Measurements from ENCODE around the gene VCL.
"Not testable (repeated sequence)": the region's sequence is repeated elsewhere in the genome, so short reads cannot be mapped to it uniquely, and the experiment has no call there.

Gene VCL

GRCh38 chr10:74032208-74032607 lies 34.3 kb downstream of the VCL start:
- H3K9ac ChIP-seq (ENCODE audit: low read length); H3K36me3 ChIP-seq (ENCODE audit: insufficient read depth, low read length); H3K27me3 ChIP-seq (ENCODE audit: control insufficient read depth in 1 of 2, insufficient read depth in 2 of 2, low read length in 2 of 2); H3K4me3 ChIP-seq (ENCODE audit: low read depth in 1 of 2, low read length in 2 of 2); H3K27ac ChIP-seq (ENCODE audit: low read depth, low read length); H3K9me3 ChIP-seq (ENCODE audit: low read length): not testable (repeated sequence)
- H3K4me1 ChIP-seq (ENCODE audit: insufficient read depth, low read length), result peaks cover 49% of the 10 kb centered on the region

DNA sequence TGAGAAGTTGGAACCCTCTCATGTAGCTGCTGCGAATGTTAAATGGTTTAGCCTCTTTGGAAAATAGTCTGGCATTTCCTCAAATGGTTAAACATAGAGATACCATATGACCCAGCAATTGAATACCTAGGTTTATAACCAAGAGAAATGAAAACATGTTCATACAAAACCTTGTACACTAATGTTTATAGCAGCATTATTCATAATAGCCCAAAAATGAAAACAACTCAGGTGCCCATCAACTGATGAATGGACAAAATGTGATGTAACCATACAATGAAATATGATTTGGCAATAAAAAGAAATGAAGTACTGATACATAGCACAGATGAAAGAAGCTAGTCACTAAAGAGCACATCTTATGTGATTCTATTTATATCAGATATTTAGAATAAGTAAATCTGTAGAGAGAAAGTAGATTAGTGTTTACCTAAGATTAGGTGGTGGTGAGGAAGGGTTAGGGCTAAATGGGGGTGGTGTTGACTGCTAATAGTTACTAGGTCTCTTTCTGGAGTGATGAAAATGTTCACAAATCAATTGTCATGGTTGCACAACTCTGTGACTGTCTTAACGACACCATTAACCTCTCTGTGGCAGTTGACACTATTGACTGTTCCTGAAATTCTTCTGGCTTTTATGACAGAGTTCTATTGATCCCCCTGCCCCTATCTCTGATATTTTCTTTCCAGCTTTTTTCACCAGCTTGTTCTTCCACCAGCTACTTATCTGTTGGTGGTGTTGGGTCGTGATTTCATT lies 35.2 kb downstream of the VCL start:
- Histone ChIP-seq H3K9me3 (ENCODE audit: low read length) (no peaks in the 10 kb centered on the region), H3K27ac (ENCODE audit: low read depth, low read length) (no peak overlapping the region), H3K36me3 (ENCODE audit: insufficient read depth, low read length) (peaks cover 6% of the 10 kb centered on the region), H3K4me3 (ENCODE audit: low read depth in 1 of 2, low read length in 2 of 2) (no peak overlapping the region), H3K9ac (ENCODE audit: low read length) (no peak overlapping the region), H3K27me3 (ENCODE audit: control insufficient read depth in 1 of 2, insufficient read depth in 2 of 2, low read length in 2 of 2) (no peaks in the 10 kb centered on the region), H3K4me1 (ENCODE audit: insufficient read depth, low read length) (peaks cover 55% of the 10 kb centered on the region)

DNA sequence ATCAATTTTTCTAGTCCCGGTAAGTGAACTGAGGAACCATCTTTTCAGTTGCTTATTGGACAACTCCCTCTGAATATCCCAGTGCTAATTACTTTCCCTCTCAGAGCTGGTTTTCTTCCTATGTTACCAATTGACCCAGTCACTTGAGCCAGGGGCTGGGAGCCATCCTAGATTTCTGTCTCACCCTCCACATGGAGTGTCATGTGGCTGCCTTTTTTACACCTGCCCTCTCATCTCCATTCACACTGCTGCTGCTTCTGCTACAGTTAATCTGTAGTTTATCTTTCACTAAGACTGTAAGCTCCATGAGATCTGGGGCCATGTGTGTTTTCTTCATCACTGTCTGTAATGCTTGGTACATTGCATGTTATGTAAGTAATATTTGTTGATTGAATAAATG lies 35.8 kb downstream of the VCL start:
- Histone ChIP-seq H3K4me1 (ENCODE audit: insufficient read depth, low read length) (peaks cover 58% of the 10 kb centered on the region), H3K9ac (ENCODE audit: low read length) (no peak overlapping the region), H3K4me3 (ENCODE audit: low read depth in 1 of 2, low read length in 2 of 2) (no peak overlapping the region), H3K27ac (ENCODE audit: low read depth, low read length) (no peak overlapping the region), H3K27me3 (ENCODE audit: control insufficient read depth in 1 of 2, insufficient read depth in 2 of 2, low read length in 2 of 2) (no peaks in the 10 kb centered on the region), H3K36me3 (ENCODE audit: insufficient read depth, low read length) (peaks cover 6% of the 10 kb centered on the region), H3K9me3 (ENCODE audit: low read length) (no peaks in the 10 kb centered on the region)

GRCh38 chr10:74034301-74034700 lies 36.4 kb downstream of the VCL start:
- Histone ChIP-seq H3K9ac (ENCODE audit: low read length) (no peak overlapping the region), H3K4me1 (ENCODE audit: insufficient read depth, low read length) (peaks cover 60% of the 10 kb centered on the region), H3K36me3 (ENCODE audit: insufficient read depth, low read length) (peaks cover 6% of the 10 kb centered on the region), H3K27me3 (ENCODE audit: control insufficient read depth in 1 of 2, insufficient read depth in 2 of 2, low read length in 2 of 2) (no peaks in the 10 kb centered on the region), H3K27ac (ENCODE audit: low read depth, low read length) (peak overlapping the region; percentile 7), H3K4me3 (ENCODE audit: low read depth in 1 of 2, low read length in 2 of 2) (no peak overlapping the region), H3K9me3 (ENCODE audit: low read length) (no peaks in the 10 kb centered on the region)

DNA sequence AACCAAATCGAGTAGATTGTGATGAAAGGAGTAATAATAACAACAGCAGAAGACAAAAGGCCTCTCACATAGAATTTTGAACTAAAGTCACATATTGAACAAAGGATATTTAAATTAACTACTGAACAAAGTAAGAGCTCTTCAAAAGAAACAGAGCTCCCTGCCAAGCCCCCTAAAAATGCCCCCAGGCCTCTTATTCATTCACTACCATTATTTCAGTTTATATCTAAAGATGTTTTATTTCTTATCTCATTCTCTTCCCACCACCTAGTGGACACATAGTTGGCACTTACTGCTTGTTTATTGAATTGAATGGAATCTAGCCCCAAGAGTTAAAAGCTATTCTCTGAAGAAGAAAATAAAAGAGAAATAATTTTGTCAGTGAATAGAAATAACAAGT lies 37.4 kb downstream of the VCL start:
- no peaks in the 10 kb centered on the region for H3K9me3 ChIP-seq (ENCODE audit: low read length)
- H3K4me1 ChIP-seq (ENCODE audit: insufficient read depth, low read length), result peaks cover 60% of the 10 kb centered on the region
- H3K27me3 ChIP-seq (ENCODE audit: control insufficient read depth in 1 of 2, insufficient read depth in 2 of 2, low read length in 2 of 2), result no peaks in the 10 kb centered on the region
- H3K9ac ChIP-seq (ENCODE audit: low read length), result no peak overlapping the region
- H3K27ac ChIP-seq (ENCODE audit: low read depth, low read length), result no peak overlapping the region
- peaks cover 6% of the 10 kb centered on the region for H3K36me3 ChIP-seq (ENCODE audit: insufficient read depth, low read length)
- H3K4me3 ChIP-seq (ENCODE audit: low read depth in 1 of 2, low read length in 2 of 2), result no peak overlapping the region

DNA sequence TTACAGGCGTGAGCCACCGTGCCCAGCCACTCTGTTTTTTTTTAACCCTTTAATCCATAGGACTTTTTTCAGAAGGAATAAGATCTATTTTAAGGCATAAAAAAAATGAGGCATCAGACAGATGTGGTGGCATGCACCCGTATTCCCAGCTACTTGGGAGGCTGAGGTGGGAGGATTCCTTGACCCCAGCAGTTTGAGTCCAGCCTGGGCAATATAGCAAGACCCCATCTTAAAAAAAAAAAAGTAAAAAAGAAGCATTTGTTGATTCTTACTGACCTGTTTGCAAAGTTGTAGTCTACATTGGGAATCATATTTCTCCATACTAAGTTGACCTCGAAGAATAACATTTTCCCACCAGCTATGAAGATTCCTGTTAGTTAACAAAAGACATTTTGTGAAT lies 38.6 kb downstream of the VCL start:
- H3K4me1 ChIP-seq (ENCODE audit: insufficient read depth, low read length), result peaks cover 56% of the 10 kb centered on the region

GRCh38 chr10:74039561-74040145 lies 41.7 kb downstream of the VCL start:
- no peak overlapping the region for H3K4me3 ChIP-seq (ENCODE audit: low read depth in 1 of 2, low read length in 2 of 2)
- H3K36me3 ChIP-seq (ENCODE audit: insufficient read depth, low read length), result peaks cover 17% of the 10 kb centered on the region
- no peak overlapping the region for H3K9ac ChIP-seq (ENCODE audit: low read length)
- no peaks in the 10 kb centered on the region for H3K27me3 ChIP-seq (ENCODE audit: control insufficient read depth in 1 of 2, insufficient read depth in 2 of 2, low read length in 2 of 2)
- peak overlapping the region; percentile 8 for H3K27ac ChIP-seq (ENCODE audit: low read depth, low read length)
- H3K4me1 ChIP-seq (ENCODE audit: insufficient read depth, low read length), result peaks cover 43% of the 10 kb centered on the region
- no peaks in the 10 kb centered on the region for H3K9me3 ChIP-seq (ENCODE audit: low read length)

More for the DNA sequence above, 38.6 kb downstream of the VCL start:
- no peak overlapping the region for H3K27ac ChIP-seq (ENCODE audit: low read depth, low read length)
- H3K9ac ChIP-seq (ENCODE audit: low read length), result no peak overlapping the region
- no peaks in the 10 kb centered on the region for H3K27me3 ChIP-seq (ENCODE audit: control insufficient read depth in 1 of 2, insufficient read depth in 2 of 2, low read length in 2 of 2)
- H3K36me3 ChIP-seq (ENCODE audit: insufficient read depth, low read length), result peaks cover 6% of the 10 kb centered on the region
- no peaks in the 10 kb centered on the region for H3K9me3 ChIP-seq (ENCODE audit: low read length)
- no peak overlapping the region for H3K4me3 ChIP-seq (ENCODE audit: low read depth in 1 of 2, low read length in 2 of 2)

GRCh38 chr10:74040200-74041126 lies 42.5 kb downstream of the VCL start:
- Histone ChIP-seq H3K4me1 (ENCODE audit: insufficient read depth, low read length) (peaks cover 35% of the 10 kb centered on the region), H3K27me3 (ENCODE audit: control insufficient read depth in 1 of 2, insufficient read depth in 2 of 2, low read length in 2 of 2) (no peaks in the 10 kb centered on the region), H3K36me3 (ENCODE audit: insufficient read depth, low read length) (peaks cover 20% of the 10 kb centered on the region)

DNA sequence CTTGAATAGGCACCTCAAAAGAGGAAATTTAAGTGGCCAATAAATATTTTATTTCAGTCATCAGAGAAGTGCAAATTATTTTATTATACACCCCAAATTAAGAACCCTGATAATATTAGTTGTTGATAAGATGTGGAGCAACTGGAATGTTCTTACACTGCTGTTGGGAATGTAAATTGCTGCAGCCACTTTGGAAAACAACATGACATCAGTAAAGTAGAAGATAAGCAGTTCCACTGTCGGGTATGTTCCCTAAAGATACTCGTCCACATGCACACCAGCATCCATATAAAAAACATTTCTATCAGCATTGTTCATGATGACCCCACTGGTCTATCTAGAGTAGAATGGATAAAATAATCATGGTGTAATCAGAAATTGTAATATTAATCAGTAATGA lies 46.5 kb downstream of the VCL start:
- peaks cover 29% of the 10 kb centered on the region for H3K4me1 ChIP-seq (ENCODE audit: insufficient read depth, low read length)
- H3K4me3 ChIP-seq (ENCODE audit: low read depth in 1 of 2, low read length in 2 of 2), result no peak overlapping the region
- no peaks in the 10 kb centered on the region for H3K27me3 ChIP-seq (ENCODE audit: control insufficient read depth in 1 of 2, insufficient read depth in 2 of 2, low read length in 2 of 2)
- no peak overlapping the region for H3K9ac ChIP-seq (ENCODE audit: low read length)
- H3K36me3 ChIP-seq (ENCODE audit: insufficient read depth, low read length), result peaks cover 21% of the 10 kb centered on the region
- H3K27ac ChIP-seq (ENCODE audit: low read depth, low read length), result no peak overlapping the region
- no peaks in the 10 kb centered on the region for H3K9me3 ChIP-seq (ENCODE audit: low read length)

More at GRCh38 chr10:74040200-74041126, 42.5 kb downstream of the VCL start:
- H3K9ac ChIP-seq (ENCODE audit: low read length), result no peak overlapping the region
- no peaks in the 10 kb centered on the region for H3K9me3 ChIP-seq (ENCODE audit: low read length)
- no peak overlapping the region for H3K4me3 ChIP-seq (ENCODE audit: low read depth in 1 of 2, low read length in 2 of 2)
- H3K27ac ChIP-seq (ENCODE audit: low read depth, low read length), result no peak overlapping the region

DNA sequence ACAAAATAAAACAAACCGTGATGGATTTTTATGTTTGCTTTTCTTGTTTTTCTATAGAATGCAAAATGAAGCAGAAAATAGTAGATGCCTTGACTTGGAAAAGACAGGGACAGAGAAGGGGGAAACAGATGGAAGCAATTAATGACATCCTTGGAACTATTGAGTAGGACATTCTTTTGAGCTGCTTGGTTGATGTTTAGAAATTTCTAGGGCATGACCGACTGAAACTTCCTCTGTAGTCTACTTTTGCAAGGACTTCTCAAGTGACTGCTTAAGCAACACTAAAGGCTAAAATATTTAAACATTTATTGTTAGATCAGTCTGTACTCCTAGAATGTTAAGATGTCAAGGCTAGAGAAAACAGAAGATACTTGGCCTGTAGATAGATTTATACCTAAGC lies 49.4 kb downstream of the VCL start:
- H3K9ac ChIP-seq (ENCODE audit: low read length), result no peak overlapping the region
- no peak overlapping the region for H3K27ac ChIP-seq (ENCODE audit: low read depth, low read length)
- H3K4me1 ChIP-seq (ENCODE audit: insufficient read depth, low read length), result peaks cover 29% of the 10 kb centered on the region
- H3K36me3 ChIP-seq (ENCODE audit: insufficient read depth, low read length), result peaks cover 21% of the 10 kb centered on the region
- H3K27me3 ChIP-seq (ENCODE audit: control insufficient read depth in 1 of 2, insufficient read depth in 2 of 2, low read length in 2 of 2), result no peaks in the 10 kb centered on the region
- no peaks in the 10 kb centered on the region for H3K9me3 ChIP-seq (ENCODE audit: low read length)
- no peak overlapping the region for H3K4me3 ChIP-seq (ENCODE audit: low read depth in 1 of 2, low read length in 2 of 2)

DNA sequence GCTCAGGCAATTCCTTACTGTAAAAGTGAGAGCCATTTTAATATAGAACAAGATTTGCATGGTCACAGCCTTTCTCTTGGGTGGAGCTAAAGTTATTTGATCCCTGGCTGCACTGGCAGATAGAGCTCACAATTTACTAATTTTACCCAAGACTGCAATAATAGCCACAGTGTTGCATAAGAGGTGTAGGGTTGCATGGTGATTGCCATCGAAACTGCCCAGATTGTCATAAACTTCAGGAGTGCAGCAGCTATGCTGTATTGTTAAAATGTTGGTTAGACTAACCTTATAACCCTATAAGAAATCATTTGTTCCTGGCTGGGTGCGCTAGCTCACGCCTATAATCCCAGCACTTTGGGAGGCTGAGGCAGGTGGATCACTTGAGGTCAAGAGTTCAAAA lies 50.0 kb downstream of the VCL start:
- no peaks in the 10 kb centered on the region for H3K27me3 ChIP-seq (ENCODE audit: control insufficient read depth in 1 of 2, insufficient read depth in 2 of 2, low read length in 2 of 2)
- H3K36me3 ChIP-seq (ENCODE audit: insufficient read depth, low read length), result peaks cover 21% of the 10 kb centered on the region
- H3K9me3 ChIP-seq (ENCODE audit: low read length), result no peaks in the 10 kb centered on the region
- H3K4me3 ChIP-seq (ENCODE audit: low read depth in 1 of 2, low read length in 2 of 2), result no peak overlapping the region
- H3K27ac ChIP-seq (ENCODE audit: low read depth, low read length), result no peak overlapping the region
- H3K9ac ChIP-seq (ENCODE audit: low read length), result no peak overlapping the region
- H3K4me1 ChIP-seq (ENCODE audit: insufficient read depth, low read length), result peaks cover 32% of the 10 kb centered on the region
